ENCODE data around the gene NCAM2.

GRCh38 chr21:21137986-21138385 lies 139.8 kb downstream of the NCAM2 start:
- TF ChIP-seq CTCF (IDR thresholded peaks at IDR 0.05) (no peak), POLR2A (IDR thresholded peaks at IDR 0.05) (no peak)

All from esophagus squamous epithelium (tissue), 4 donors.